ENCODE results near the gene ESPNL. TPM values are rescaled to one million over a fixed set of nuclear protein-coding genes. Genes with fewer than 3 reads are reported as not detected.
"Not testable (repeated sequence)": the region's sequence is repeated elsewhere in the genome, so short reads cannot be mapped to it uniquely, and the experiment has no call there.

ESPNL gene
- total RNA-seq, 2 experiments from 2014 or later = not detected

DNA sequence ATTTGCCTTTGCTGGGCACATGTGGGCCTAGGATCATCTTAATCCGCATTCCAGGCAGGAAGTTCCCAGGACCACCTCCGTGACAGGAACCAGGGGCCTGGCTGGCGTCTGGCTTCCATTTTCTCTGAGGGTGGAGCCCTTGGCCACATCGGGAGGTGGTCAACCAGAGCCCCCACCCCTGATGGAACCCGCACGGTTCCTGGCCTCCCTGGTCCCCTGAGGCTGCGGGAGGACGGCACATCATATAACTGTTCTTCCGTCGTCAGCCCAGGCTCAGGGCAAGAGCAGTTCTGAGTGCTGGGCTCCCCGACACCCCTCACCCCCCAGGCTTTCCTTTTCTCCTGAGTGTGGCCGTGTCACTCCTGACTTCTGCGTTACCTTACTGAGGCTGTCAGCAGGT lies 13.5 kb downstream of the ESPNL start:
- DNase-seq = no peak
- peaks cover 9 to 27% of the 10 kb centered on the region in 2 experiments for H3K9me3 ChIP-seq (ENCODE audit: control insufficient read depth in 1 of 2, insufficient read depth in 1 of 2, low read length in 2 of 2)
- TF ChIP-seq, protein P1, sequence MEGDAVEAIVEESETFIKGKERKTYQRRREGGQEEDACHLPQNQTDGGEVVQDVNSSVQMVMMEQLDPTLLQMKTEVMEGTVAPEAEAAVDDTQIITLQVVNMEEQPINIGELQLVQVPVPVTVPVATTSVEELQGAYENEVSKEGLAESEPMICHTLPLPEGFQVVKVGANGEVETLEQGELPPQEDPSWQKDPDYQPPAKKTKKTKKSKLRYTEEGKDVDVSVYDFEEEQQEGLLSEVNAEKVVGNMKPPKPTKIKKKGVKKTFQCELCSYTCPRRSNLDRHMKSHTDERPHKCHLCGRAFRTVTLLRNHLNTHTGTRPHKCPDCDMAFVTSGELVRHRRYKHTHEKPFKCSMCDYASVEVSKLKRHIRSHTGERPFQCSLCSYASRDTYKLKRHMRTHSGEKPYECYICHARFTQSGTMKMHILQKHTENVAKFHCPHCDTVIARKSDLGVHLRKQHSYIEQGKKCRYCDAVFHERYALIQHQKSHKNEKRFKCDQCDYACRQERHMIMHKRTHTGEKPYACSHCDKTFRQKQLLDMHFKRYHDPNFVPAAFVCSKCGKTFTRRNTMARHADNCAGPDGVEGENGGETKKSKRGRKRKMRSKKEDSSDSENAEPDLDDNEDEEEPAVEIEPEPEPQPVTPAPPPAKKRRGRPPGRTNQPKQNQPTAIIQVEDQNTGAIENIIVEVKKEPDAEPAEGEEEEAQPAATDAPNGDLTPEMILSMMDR (IDR thresholded peaks at IDR 0.05) = no peak

DNA sequence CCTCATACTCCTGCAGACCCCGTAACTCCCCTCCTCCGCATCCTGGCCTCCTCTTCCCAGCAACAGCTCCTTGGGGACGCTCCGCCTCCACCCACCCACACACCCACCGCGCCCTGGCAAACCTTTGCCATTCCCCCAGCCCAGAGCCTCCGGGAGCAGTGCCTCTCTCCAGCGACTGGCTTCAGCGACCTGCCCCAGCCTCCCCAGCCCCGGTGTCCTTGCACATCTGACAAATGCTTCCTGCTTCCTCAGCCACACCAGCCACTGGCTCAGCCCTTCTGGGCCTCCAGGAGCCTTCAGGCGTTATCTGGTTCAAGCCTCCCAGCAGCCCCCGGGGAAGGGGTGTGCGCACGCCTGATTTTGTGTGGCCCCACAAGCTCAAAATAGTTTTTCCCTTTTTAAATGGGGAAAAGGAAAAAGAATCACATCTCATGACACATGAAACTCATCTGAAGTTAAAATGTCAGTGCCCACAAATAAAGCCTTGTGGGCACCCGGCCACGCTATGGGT lies 14.2 kb downstream of the ESPNL start:
- H3K4me3 ChIP-seq (ENCODE audit: low read length) = no peak overlapping the region
- H3K4me3 Mint-ChIP-seq = no peak overlapping the region
- ChIA-PET POLR2A (no interaction called here), CTCF (no interaction called here)
- intact Hi-C loops (cut with DNase I, micrococcal nuclease) = no loop called here
- no peak overlapping the region for H3K27ac Mint-ChIP-seq
- H3K36me3 ChIP-seq (ENCODE audit: insufficient read depth, low read length) = no peaks in the 10 kb centered on the region
- H3K27me3 Mint-ChIP-seq = peaks cover 5% of the 10 kb centered on the region
- DNase-seq (no peak), ATAC-seq (ENCODE audit: poor library complexity) (no peak)
- H3K27ac ChIP-seq (ENCODE audit: low read depth in 1 of 2, low read length in 2 of 2) = no peak overlapping the region
- H3K36me3 Mint-ChIP-seq (ENCODE audit: low read depth) = no peaks in the 10 kb centered on the region
- H3K4me1 ChIP-seq (ENCODE audit: insufficient read depth, low read length) = no peaks in the 10 kb centered on the region
- peaks cover 2% of the 10 kb centered on the region for H3K4me1 Mint-ChIP-seq (ENCODE audit: low read depth)
- peaks cover 3% of the 10 kb centered on the region in 2 experiments for H3K27me3 ChIP-seq (ENCODE audit: control insufficient read depth in 1 of 2, insufficient read depth in 2 of 2, low read length in 2 of 2)
- no peaks in the 10 kb centered on the region for H3K9me3 Mint-ChIP-seq
- peaks cover 9 to 27% of the 10 kb centered on the region in 2 experiments for H3K9me3 ChIP-seq (ENCODE audit: control insufficient read depth in 1 of 2, insufficient read depth in 1 of 2, low read length in 2 of 2)
- TF ChIP-seq, protein P1 (IDR thresholded peaks at IDR 0.05) = no peak

More for the DNA sequence above, 13.5 kb downstream of the ESPNL start:
- peaks cover 5% of the 10 kb centered on the region for H3K4me1 ChIP-seq (ENCODE audit: insufficient read depth, low read length)
- no peaks in the 10 kb centered on the region for H3K36me3 ChIP-seq (ENCODE audit: insufficient read depth, low read length)
- CTCF ChIA-PET = no interaction called here
- H3K27ac Mint-ChIP-seq = no peak overlapping the region
- POLR2A ChIA-PET = no interaction called here
- ATAC-seq (ENCODE audit: poor library complexity) = no peak
- peaks cover 3% of the 10 kb centered on the region in 2 experiments for H3K27me3 ChIP-seq (ENCODE audit: control insufficient read depth in 1 of 2, insufficient read depth in 2 of 2, low read length in 2 of 2)
- peaks cover 5% of the 10 kb centered on the region for H3K27me3 Mint-ChIP-seq
- no peak overlapping the region for H3K4me3 ChIP-seq (ENCODE audit: low read length)
- intact Hi-C loops (cut with DNase I, micrococcal nuclease) = no loop called here
- H3K9me3 Mint-ChIP-seq = no peaks in the 10 kb centered on the region
- no peak overlapping the region for H3K27ac ChIP-seq (ENCODE audit: low read depth in 1 of 2, low read length in 2 of 2)
- no peaks in the 10 kb centered on the region for H3K36me3 Mint-ChIP-seq (ENCODE audit: low read depth)
- peaks cover 6% of the 10 kb centered on the region for H3K4me1 Mint-ChIP-seq (ENCODE audit: low read depth)
- no peak overlapping the region for H3K4me3 Mint-ChIP-seq

DNA sequence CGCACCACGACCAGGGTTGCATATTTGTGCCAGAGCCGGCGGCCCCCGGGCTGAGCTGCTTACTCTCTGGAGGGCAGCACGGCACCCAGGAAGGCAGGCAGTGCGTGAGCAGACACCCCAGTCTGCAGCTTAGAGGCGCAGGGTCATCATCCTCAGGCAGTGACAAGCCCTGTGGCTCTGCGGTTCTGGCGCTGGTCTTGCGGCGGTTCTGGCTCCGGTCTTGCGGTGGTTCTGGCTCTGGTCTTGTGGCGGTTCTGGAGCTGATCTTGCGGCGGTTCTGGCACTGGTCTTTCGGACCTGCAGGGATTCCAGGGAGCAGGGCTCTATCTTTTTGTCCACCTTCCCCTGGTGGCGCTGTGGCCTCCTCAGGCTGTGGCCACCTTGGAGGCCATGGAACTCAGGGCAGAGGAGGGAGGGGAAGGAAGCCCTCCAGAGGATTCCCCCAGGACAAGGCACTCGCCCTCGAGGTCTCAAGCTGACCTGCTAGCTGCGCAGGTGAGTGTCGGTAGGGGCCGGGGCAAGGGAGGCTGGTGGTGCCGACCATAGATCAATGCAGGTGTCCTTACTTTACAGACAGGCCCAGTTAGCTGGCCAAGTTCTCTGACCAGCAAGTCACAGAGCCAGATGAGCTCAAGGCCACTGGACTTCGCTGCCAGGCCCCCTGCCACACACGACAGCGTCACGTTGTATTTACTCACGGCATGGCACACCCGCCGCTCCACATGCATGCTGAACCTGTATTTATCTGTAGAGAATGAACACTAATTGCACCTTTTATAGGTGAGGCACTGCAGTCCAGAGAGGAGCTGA lies 14.9 kb downstream of the ESPNL start:
- Histone ChIP-seq H3K4me1 (ENCODE audit: insufficient read depth, low read length) (no peaks in the 10 kb centered on the region), H3K36me3 (ENCODE audit: insufficient read depth, low read length) (no peaks in the 10 kb centered on the region), H3K27me3 (ENCODE audit: control insufficient read depth in 1 of 2, insufficient read depth in 2 of 2, low read length in 2 of 2) (peaks cover 3% of the 10 kb centered on the region in 2 experiments), H3K9me3 (ENCODE audit: control insufficient read depth in 1 of 2, insufficient read depth in 1 of 2, low read length in 2 of 2) (peaks cover 9 to 27% of the 10 kb centered on the region in 2 experiments), H3K27ac (ENCODE audit: low read depth in 1 of 2, low read length in 2 of 2) (no peak overlapping the region), H3K4me3 (ENCODE audit: low read length) (no peak overlapping the region)
- TF ChIP-seq, protein P1 (IDR thresholded peaks at IDR 0.05) = no peak
- Mint-ChIP-seq H3K27me3 (peaks cover 5% of the 10 kb centered on the region), H3K36me3 (ENCODE audit: low read depth) (no peaks in the 10 kb centered on the region), H3K9me3 (no peaks in the 10 kb centered on the region), H3K4me1 (ENCODE audit: low read depth) (no peaks in the 10 kb centered on the region), H3K4me3 (no peak overlapping the region), H3K27ac (no peak overlapping the region)
- no peak for ATAC-seq (ENCODE audit: poor library complexity)
- intact Hi-C loops (cut with DNase I, micrococcal nuclease) = no loop called here
- POLR2A ChIA-PET = no interaction called here
- CTCF ChIA-PET = no interaction called here
- peak in 1 of 14 experiments; percentile 3 for DNase-seq

DNA sequence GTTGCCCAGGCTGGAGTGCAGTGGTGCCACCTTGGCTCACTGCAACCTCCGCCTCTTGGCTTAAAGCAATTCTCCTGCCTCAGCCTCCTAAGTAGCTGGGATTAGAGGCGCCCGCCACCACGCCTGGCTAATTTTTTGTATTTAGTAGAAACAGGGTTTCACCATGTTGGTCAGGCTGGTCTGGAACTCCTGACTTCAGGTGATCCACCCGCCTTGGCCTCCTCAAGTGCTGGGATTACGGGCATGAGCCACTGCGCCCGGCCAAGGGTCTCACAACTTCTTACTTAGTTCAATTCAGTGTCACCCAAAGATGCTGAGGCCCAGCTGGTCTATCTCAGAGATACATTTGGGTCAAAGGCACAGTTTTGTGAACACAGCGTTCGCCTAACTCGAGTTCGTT lies 15.6 kb downstream of the ESPNL start:
- H3K9me3 Mint-ChIP-seq; H3K4me1 ChIP-seq (ENCODE audit: insufficient read depth, low read length); H3K27me3 ChIP-seq (ENCODE audit: control insufficient read depth in 1 of 2, insufficient read depth in 2 of 2, low read length in 2 of 2); intact Hi-C loops (cut with DNase I, micrococcal nuclease); CTCF ChIA-PET; ATAC-seq (ENCODE audit: poor library complexity); H3K36me3 Mint-ChIP-seq (ENCODE audit: low read depth); H3K4me3 Mint-ChIP-seq; H3K27me3 Mint-ChIP-seq; H3K36me3 ChIP-seq (ENCODE audit: insufficient read depth, low read length); H3K27ac Mint-ChIP-seq; H3K27ac ChIP-seq (ENCODE audit: low read depth in 1 of 2, low read length in 2 of 2); POLR2A ChIA-PET; H3K4me1 Mint-ChIP-seq (ENCODE audit: low read depth); H3K4me3 ChIP-seq (ENCODE audit: low read length): not testable (repeated sequence)
- DNase-seq = peak in 1 of 14 experiments; percentile 2
- H3K9me3 ChIP-seq (ENCODE audit: control insufficient read depth in 1 of 2, insufficient read depth in 1 of 2, low read length in 2 of 2) = peaks cover 9 to 28% of the 10 kb centered on the region in 2 experiments
